HEK293T (cell line): ENCODE measurements around the gene ANKRD11.

Experiments used
- CTCF ChIA-PET: fragments of 350-600 bp; formaldehyde crosslinking; extraction: SDS; loops from one replicate; lab custom pipeline; 2021; ENCODE audit warnings: antibody characterized with exemption, inconsistent platforms; lab: Yijun Ruan, JAX
- POLR2A ChIA-PET: fragments of 350-600 bp; formaldehyde crosslinking; extraction: SDS; loops from one replicate; lab custom pipeline; 2020; ENCODE audit warnings: antibody characterized with exemption, inconsistent platforms; lab: Yijun Ruan, JAX
- DNase-seq: peaks from one replicate; pipeline ENCODE4 v3.0.0; 2012; ENCODE audit warnings: mixed read lengths; ENCODE audit errors: extremely low spot score
- ARNT ChIP-seq: fragments of 450-650 bp; IDR thresholded peaks from 2 replicates; pipeline ENCODE4 v1.6.1; 2017; ENCODE audit warnings: mild to moderate bottlenecking
- BHLHE40 ChIP-seq: fragments of 450-650 bp; IDR thresholded peaks from 2 replicates; pipeline ENCODE4 v1.6.1; 2016; ENCODE audit warnings: mild to moderate bottlenecking, moderate library complexity, borderline replicate concordance
- CTBP1 ChIP-seq: fragments of 450-650 bp; IDR thresholded peaks from 2 replicates; pipeline ENCODE4 v1.6.1; 2016; ENCODE audit warnings: borderline replicate concordance
- ELF4 ChIP-seq: fragments of 450-650 bp; IDR thresholded peaks from 2 replicates; pipeline ENCODE4 v1.6.1; 2017; ENCODE audit warnings: antibody characterized with exemption
- FOXA1 ChIP-seq: fragments of 450-650 bp; IDR thresholded peaks from 2 replicates; pipeline ENCODE4 v1.6.1; 2016; ENCODE audit warnings: mild to moderate bottlenecking
- FOXK2 ChIP-seq: fragments of 450-650 bp; IDR thresholded peaks from 2 replicates; pipeline ENCODE4 v1.6.1; 2016; ENCODE audit warnings: mild to moderate bottlenecking
- FOXM1 ChIP-seq: fragments of 450-650 bp; IDR thresholded peaks from 2 replicates; pipeline ENCODE4 v1.6.1; 2017; ENCODE audit warnings: mild to moderate bottlenecking, borderline replicate concordance
- HDGF ChIP-seq: fragments of 450-650 bp; IDR thresholded peaks from 2 replicates; pipeline ENCODE4 v1.6.1; 2017; ENCODE audit warnings: antibody characterized with exemption, borderline replicate concordance
- L3MBTL2 ChIP-seq: fragments of 450-650 bp; conservative IDR thresholded peaks from 2 replicates; pipeline ENCODE4 v1.6.1; 2016; ENCODE audit warnings: mild to moderate bottlenecking
- LEF1 ChIP-seq: fragments of 450-650 bp; IDR thresholded peaks from 2 replicates; pipeline ENCODE4 v1.6.1; 2017; ENCODE audit warnings: mild to moderate bottlenecking, borderline replicate concordance
- NFRKB ChIP-seq: fragments of 450-650 bp; IDR thresholded peaks from 2 replicates; pipeline ENCODE4 v1.6.1; 2016; ENCODE audit warnings: mild to moderate bottlenecking, moderate library complexity
- PKNOX1 ChIP-seq: fragments of 450-650 bp; IDR thresholded peaks from 2 replicates; pipeline ENCODE4 v1.6.1; 2016
- SP1 ChIP-seq: fragments of 450-650 bp; IDR thresholded peaks from 2 replicates; pipeline ENCODE4 v1.6.1; 2017
- SUZ12 ChIP-seq: fragments of 450-650 bp; IDR thresholded peaks from 2 replicates; pipeline ENCODE4 v1.6.1; 2016; ENCODE audit warnings: mild to moderate bottlenecking
- TARDBP ChIP-seq: fragments of 450-650 bp; IDR thresholded peaks from 2 replicates; pipeline ENCODE4 v1.6.1; 2016
- ZNF384 ChIP-seq: fragments of 450-650 bp; IDR thresholded peaks from 2 replicates; pipeline ENCODE4 v1.6.1; 2016

ANKRD11 gene

GRCh38 chr16:89313583-89313982, 176.8 kb downstream of the ANKRD11 start:
- POLR2A ChIA-PET, result no interaction called here
- DNase-seq, result no peak
- TF ChIP-seq TARDBP (no peak), PKNOX1 (no peak), HDGF (no peak), LEF1 (no peak), SP1 (no peak), FOXK2 (no peak), ZNF384 (no peak), CTBP1 (no peak), BHLHE40 (no peak), FOXA1 (no peak), ELF4 (no peak), L3MBTL2 (no peak)
- CTCF ChIA-PET, result no interaction called here

- CTCF ChIA-PET, result no interaction called here
- POLR2A ChIA-PET, result no interaction called here
- no peak for DNase-seq
- TF ChIP-seq ZNF384 (no peak), NFRKB (no peak), SP1 (no peak), L3MBTL2 (no peak), SUZ12 (no peak), ELF4 (no peak)
Observed at GRCh38 chr16:89312598-89313299, 177.6 kb downstream of the ANKRD11 start.

GRCh38 chr16:89312194-89312593, 178.2 kb downstream of the ANKRD11 start:
- TF ChIP-seq FOXK2 (no peak), BHLHE40 (no peak), SP1 (no peak), CTBP1 (no peak), ELF4 (no peak), PKNOX1 (no peak), HDGF (no peak), TARDBP (no peak)
- ChIA-PET CTCF (no interaction called here), POLR2A (no interaction called here)
- DNase-seq, result no peak

- ChIA-PET CTCF (no interaction called here), POLR2A (no interaction called here)
- DNase-seq, result no peak
- TF ChIP-seq HDGF, result no peak
- TF ChIP-seq SP1, result no peak
- no peak for TF ChIP-seq ARNT
- TF ChIP-seq NFRKB, result no peak
- no peak for TF ChIP-seq LEF1
- no peak for TF ChIP-seq BHLHE40
- TF ChIP-seq L3MBTL2, result no peak
Observed at GRCh38 chr16:89311636-89312035, 178.7 kb downstream of the ANKRD11 start.

GRCh38 chr16:89309438-89310122, 180.8 kb downstream of the ANKRD11 start:
- ChIA-PET POLR2A (no interaction called here), CTCF (interaction anchor here (1.1 kb wide), 1 partner anchor 65 kb away, joined by 3 read pairs; no protein-coding TSS in a partner anchor)
- TF ChIP-seq ELF4, result no peak
- no peak for TF ChIP-seq PKNOX1
- no peak for TF ChIP-seq FOXK2
- TF ChIP-seq L3MBTL2, result no peak
- TF ChIP-seq NFRKB, result no peak
- no peak for TF ChIP-seq LEF1
- TF ChIP-seq HDGF, result no peak
- TF ChIP-seq ARNT, result no peak
- TF ChIP-seq TARDBP, result no peak
- TF ChIP-seq CTBP1, result no peak
- no peak for DNase-seq

- DNase-seq, result peak; percentile 57
- TF ChIP-seq FOXA1 (no peak), ARNT (no peak), PKNOX1 (no peak), FOXM1 (no peak), FOXK2 (no peak), HDGF (no peak), NFRKB (no peak)
- CTCF ChIA-PET, result interaction anchor here (0.8 to 1.1 kb wide), 3 partner anchors 14 to 245 kb away, joined by 3 read pairs; no protein-coding TSS in a partner anchor
- POLR2A ChIA-PET, result no interaction called here
Observed at GRCh38 chr16:89308391-89309333, 181.7 kb downstream of the ANKRD11 start.
